Measurements from ENCODE around the gene TMEM82.

Gene TMEM82

DNA sequence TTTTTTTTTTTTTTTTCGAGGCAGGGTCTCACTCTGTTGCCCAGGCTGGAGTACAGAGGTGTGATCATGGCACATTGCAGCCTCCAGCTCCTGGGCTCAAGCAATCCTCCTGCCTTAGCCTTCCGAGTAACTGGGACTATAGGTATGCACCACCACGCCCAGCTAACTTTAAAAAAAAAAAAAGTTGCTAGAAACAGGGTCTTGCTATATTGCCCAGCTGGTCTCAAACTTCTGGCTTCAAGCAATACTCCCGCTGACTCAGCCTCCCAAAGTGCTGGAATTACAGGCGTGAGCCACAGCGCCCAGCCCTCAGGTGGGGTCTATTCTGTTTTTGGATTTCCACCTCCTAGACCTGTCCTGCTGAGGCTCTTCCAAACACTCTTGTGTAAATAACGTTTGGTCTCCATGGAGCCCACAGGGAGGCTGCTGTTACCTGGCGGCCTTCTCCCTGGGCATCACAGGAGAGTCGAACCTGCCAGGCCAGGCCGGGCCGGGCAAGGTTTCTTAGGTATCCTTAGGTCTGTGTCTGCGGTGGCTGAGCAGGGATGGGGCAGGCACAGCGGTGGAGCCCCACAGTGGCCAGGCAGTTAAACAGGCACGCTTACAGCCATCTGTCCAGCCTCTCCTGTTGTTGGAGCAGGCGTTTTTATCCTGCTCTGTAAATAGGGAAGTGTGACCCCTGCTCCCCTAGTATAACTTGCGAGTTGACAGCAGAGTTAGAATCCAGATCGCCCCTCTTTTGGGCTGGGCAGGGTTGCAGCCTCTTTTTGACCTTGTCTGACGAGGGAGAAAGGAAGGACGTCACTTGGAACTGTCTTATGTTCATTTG, 39.4 kb upstream of the TMEM82 start:
- peak overlapping the region; percentile 86 to 90 for H3K27ac ChIP-seq
- TF ChIP-seq, protein P1, sequence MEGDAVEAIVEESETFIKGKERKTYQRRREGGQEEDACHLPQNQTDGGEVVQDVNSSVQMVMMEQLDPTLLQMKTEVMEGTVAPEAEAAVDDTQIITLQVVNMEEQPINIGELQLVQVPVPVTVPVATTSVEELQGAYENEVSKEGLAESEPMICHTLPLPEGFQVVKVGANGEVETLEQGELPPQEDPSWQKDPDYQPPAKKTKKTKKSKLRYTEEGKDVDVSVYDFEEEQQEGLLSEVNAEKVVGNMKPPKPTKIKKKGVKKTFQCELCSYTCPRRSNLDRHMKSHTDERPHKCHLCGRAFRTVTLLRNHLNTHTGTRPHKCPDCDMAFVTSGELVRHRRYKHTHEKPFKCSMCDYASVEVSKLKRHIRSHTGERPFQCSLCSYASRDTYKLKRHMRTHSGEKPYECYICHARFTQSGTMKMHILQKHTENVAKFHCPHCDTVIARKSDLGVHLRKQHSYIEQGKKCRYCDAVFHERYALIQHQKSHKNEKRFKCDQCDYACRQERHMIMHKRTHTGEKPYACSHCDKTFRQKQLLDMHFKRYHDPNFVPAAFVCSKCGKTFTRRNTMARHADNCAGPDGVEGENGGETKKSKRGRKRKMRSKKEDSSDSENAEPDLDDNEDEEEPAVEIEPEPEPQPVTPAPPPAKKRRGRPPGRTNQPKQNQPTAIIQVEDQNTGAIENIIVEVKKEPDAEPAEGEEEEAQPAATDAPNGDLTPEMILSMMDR (IDR thresholded peaks at IDR 0.05), result no peak
- no peak for DNase-seq (ENCODE audit: low spot score)
- peak overlapping the region; percentile 37 for H3K4me3 ChIP-seq

DNA sequence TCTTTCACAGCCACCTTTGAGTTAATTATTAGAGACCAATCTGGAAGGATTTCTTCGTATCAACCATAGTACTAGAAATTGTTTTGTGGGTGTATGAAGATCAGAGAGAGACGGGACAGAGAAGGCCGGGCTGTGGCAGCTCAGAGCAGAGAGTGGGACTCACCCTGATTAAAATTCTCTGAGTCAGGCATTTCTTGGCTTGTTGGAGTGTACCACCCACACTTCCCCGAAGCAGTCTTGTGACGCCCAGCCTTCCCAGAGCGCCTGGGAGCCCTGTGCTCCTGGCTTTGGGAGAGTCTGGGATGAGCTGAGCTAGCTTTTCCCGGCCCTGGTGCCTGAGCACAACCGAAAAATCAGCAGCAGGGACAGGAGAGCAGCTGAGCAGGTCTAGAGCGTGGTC, 38.7 kb upstream of the TMEM82 start:
- H3K4me3 ChIP-seq, result peak overlapping the region; percentile 37
- peak overlapping the region; percentile 86 to 90 for H3K27ac ChIP-seq
- DNase-seq (ENCODE audit: low spot score), result peak; percentile 92
- TF ChIP-seq, protein P1 (IDR thresholded peaks at IDR 0.05), result no peak

DNA sequence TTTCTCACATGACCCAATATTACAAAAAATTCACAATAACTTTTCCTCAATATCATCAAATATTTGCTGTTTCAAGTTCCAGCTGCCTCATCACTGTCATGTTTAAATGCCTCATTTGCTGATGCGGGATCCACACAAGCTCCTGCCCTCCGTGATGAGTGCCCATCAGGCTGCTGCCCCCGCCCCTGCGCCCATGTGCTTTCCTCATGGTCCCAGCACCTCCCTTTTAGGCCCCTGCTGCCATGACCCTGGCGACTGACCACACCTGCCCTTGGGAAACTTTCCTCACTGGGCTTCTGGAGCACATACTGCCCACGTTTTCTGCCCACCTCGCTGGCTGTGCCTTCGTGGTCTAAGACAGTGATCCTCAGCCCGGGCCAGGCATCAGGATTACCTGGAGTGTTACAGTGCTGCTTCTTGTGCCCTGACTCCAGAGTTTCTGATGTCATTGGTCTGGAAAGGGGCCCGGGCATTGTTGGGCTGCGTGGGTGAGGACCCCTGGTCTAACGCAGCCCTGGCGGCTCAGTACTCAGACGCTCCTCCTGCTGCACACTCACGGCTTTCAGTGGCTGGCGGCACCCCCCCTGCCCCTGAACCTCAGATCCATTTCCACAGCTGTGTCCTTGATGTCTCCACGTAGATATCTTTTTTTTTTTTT, 37.6 kb upstream of the TMEM82 start:
- Histone ChIP-seq H3K27ac (peak overlapping the region; percentile 86 to 90), H3K4me3 (no peak overlapping the region)
- no peak for DNase-seq (ENCODE audit: low spot score)
- TF ChIP-seq, protein P1 (IDR thresholded peaks at IDR 0.05), result no peak

DNA sequence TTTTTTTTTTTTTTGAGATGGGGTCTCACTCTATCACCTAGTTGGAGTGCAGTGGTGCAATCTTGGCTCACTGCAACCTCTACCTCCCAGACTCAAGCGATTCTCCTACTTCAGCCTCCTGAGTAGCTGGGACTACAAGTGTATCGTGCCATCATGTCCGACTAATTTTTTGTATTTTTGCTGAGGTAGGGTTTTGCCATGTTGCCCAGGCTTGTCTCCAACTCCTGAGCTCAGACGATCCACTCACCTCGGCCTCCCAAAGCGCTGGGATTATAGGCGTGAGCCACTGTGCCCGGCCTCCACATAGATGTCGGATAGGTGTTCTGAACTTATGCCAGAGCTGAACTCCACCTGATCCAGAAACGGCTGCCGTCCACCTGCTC, 37.1 kb upstream of the TMEM82 start:
- H3K4me3 ChIP-seq, result no peak overlapping the region
- TF ChIP-seq, protein P1 (IDR thresholded peaks at IDR 0.05), result no peak
- H3K27ac ChIP-seq, result peak overlapping the region in 1 of 2 donors; percentile 39
- DNase-seq (ENCODE audit: low spot score), result no peak

DNA sequence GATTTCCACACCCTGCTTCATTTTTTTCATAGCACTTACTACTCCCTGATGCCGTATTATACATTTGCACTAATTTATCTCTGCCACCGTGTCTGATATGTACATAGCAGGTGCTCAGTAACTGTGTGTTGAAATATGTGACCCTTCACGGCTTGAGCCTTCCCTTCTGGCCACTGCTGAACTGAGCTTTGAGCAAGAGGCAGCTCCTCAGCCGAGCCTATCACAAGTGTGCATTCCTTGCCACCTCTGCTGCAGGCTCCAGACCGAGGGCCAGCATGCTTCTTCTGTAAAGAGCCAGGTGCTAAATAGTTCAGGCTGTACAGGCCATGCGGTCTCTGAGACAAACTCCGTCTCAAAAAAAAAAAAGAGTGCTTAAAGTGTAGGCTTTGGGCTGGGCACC, 35.5 kb upstream of the TMEM82 start:
- TF ChIP-seq, protein P1 (IDR thresholded peaks at IDR 0.05), result no peak
- Histone ChIP-seq H3K27ac (no peak overlapping the region), H3K4me3 (no peak overlapping the region)
- DNase-seq (ENCODE audit: low spot score), result no peak

DNA sequence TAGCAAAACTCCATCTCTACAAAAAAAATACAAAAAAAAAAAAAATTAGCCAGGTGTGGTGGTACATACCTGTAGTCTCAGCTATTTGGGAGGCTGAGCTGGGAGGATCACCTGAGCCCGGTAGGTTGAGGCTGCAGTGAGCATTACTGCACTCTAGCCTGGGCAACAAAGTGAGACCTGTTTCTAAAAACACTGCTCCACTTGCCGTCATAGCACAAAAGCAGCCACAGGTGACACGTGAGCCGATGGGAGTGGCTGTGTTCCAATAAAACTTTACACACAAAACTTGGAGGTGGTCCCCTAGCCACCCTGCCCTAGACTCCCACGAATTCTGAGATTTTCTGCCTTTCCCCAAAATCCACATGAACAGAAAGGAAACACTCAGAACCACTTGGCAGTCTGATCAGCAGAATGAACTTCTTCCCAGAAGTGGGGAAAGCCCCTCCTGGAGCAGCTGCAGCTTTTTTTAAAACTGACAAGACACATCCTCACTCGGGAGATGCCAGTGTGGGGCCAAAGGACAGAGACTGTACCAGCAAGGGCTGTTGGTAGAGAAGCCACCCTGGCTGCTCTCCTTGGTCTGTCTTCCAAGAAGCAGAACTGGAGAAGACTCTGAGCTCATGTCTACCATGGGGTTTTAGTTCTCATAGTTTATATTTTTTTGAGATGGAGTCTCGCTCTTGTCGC, 34.9 kb upstream of the TMEM82 start:
- DNase-seq (ENCODE audit: low spot score), result no peak
- TF ChIP-seq, protein P1 (IDR thresholded peaks at IDR 0.05), result no peak
- Histone ChIP-seq H3K4me3 (no peak overlapping the region), H3K27ac (no peak overlapping the region)

Data from coronary artery (tissue), 2 donors.